Spinal cord (tissue), 10 donors: ENCODE measurements around the gene SERPINE1. TPM values are rescaled to one million over a fixed set of nuclear protein-coding genes. Genes with fewer than 3 reads are reported as not detected.
"Not testable (repeated sequence)": the region's sequence is repeated elsewhere in the genome, so short reads cannot be mapped to it uniquely, and the experiment has no call there.

Experiments
- DNase-seq, 6 donors: peaks; one replicate each; pipeline versions ENCODE4 v3.0.0 to v3.0.0-alpha.2; 2013 to 2015; ENCODE audit warnings: low spot score in 6 of 6, low read depth in 4 of 6
- H3K27ac ChIP-seq: one replicate; pipeline ENCODE4 v1.5.1; 2013; ENCODE audit warnings: low read depth, low read length, control low read depth
- H3K27me3 ChIP-seq: one replicate; pipeline ENCODE4 v1.6.1; 2013; ENCODE audit warnings: low read length; ENCODE audit not compliant: control insufficient read depth, insufficient read depth
- H3K36me3 ChIP-seq: one replicate; pipeline ENCODE4 v1.6.1; 2013; ENCODE audit warnings: low read length; ENCODE audit not compliant: control insufficient read depth, insufficient read depth
- H3K4me1 ChIP-seq: one replicate; pipeline ENCODE4 v1.6.1; 2013; ENCODE audit warnings: low read length; ENCODE audit not compliant: control insufficient read depth, insufficient read depth
- H3K4me3 ChIP-seq: one replicate; pipeline ENCODE4 v1.5.1; 2013; ENCODE audit warnings: low read depth, low read length, control low read depth
- H3K9me3 ChIP-seq: one replicate; pipeline ENCODE4 v1.6.1; 2013; ENCODE audit warnings: low read length; ENCODE audit not compliant: control insufficient read depth, insufficient read depth
- WGBS: methylation state at CpG from one replicate; pipeline ENCODE4 v1.1.5; 2013; ENCODE audit warnings: missing lambda C conversion rate; ENCODE audit not compliant: insufficient coverage; 5-methylcytosine and 5-hydroxymethylcytosine counted together
- polyA plus RNA-seq, 2 donors: library from polyadenylated mRNA; unstranded; fragments of 120-200 nt; gene quantifications; one replicate each; pipeline ENCODE4 v1.2.1, GENCODE V29; 2013; ENCODE audit not compliant: insufficient read length in 2 of 2
- total RNA-seq, 2 donors: library from RNA; depleted of rRNA in 1 of 2; stranded (reverse); fragments of 120-200 nt in 1 of 2; fragments of >200 nt in 1 of 2; gene quantifications; one replicate each; pipeline versions ENCODE4 v1.2.3 to v1.2.4, GENCODE V29; 2013 to 2014
- donor health status: healthy.

The SERPINE1 gene
- total and polyA plus RNA-seq, 4 donors, result 1.9 to 4.8 (median 2.0) TPM

- peaks cover 9% of the 10 kb centered on the region for H3K4me1 ChIP-seq
- WGBS, result 95% methylated on average over 13 of the region's 18 CpGs
- no peaks in the 10 kb centered on the region for H3K27me3 ChIP-seq
- no peak overlapping the region for H3K27ac ChIP-seq
- DNase-seq, result no peak
- no peaks in the 10 kb centered on the region for H3K36me3 ChIP-seq
- no peak overlapping the region for H3K4me3 ChIP-seq
- no peaks in the 10 kb centered on the region for H3K9me3 ChIP-seq
These were observed 25.8 kb upstream of the SERPINE1 start for GRCh38 chr7:101100858-101101847.

GRCh38 chr7:101102026-101102425 is 24.9 kb upstream of the SERPINE1 start:
- no peak for DNase-seq
- no peak overlapping the region for H3K4me3 ChIP-seq
- H3K36me3 ChIP-seq, result no peaks in the 10 kb centered on the region
- 94% methylated on average over 3 of the region's 6 CpGs for WGBS
- no peaks in the 10 kb centered on the region for H3K27me3 ChIP-seq
- no peaks in the 10 kb centered on the region for H3K9me3 ChIP-seq
- no peak overlapping the region for H3K27ac ChIP-seq
- H3K4me1 ChIP-seq, result peaks cover 9% of the 10 kb centered on the region

- not testable (repeated sequence) for H3K4me3 ChIP-seq, H3K4me1 ChIP-seq, H3K27ac ChIP-seq, H3K9me3 ChIP-seq, H3K27me3 ChIP-seq, DNase-seq, H3K36me3 ChIP-seq
- WGBS, result 87% methylated on average over 6 of the region's 10 CpGs
These were observed 23.2 kb upstream of the SERPINE1 start for GRCh38 chr7:101103701-101104100.

- Histone ChIP-seq H3K4me1 (peaks cover 13% of the 10 kb centered on the region), H3K27me3 (no peaks in the 10 kb centered on the region), H3K9me3 (no peaks in the 10 kb centered on the region), H3K4me3 (no peak overlapping the region), H3K27ac (no peak overlapping the region), H3K36me3 (no peaks in the 10 kb centered on the region)
- no peak for DNase-seq
- WGBS, result 51% methylated on average over 11 of the region's 15 CpGs
These were observed 22.7 kb upstream of the SERPINE1 start for GRCh38 chr7:101104193-101104713.

GRCh38 chr7:101104799-101105198 is 22.1 kb upstream of the SERPINE1 start:
- Histone ChIP-seq H3K4me1 (peaks cover 13% of the 10 kb centered on the region), H3K27ac (no peak overlapping the region), H3K27me3 (no peaks in the 10 kb centered on the region), H3K36me3 (no peaks in the 10 kb centered on the region), H3K9me3 (no peaks in the 10 kb centered on the region), H3K4me3 (no peak overlapping the region)
- DNase-seq, result no peak
- no CpG with 5 or more reads among the region's 3 CpGs for WGBS

- H3K27ac ChIP-seq, H3K36me3 ChIP-seq, H3K27me3 ChIP-seq, H3K4me1 ChIP-seq, H3K9me3 ChIP-seq, DNase-seq, H3K4me3 ChIP-seq: not testable (repeated sequence)
- WGBS, result 88% methylated on average over 3 of the region's 5 CpGs
These were observed 21.7 kb upstream of the SERPINE1 start for GRCh38 chr7:101105248-101105647.

GRCh38 chr7:101106386-101106785 is 20.5 kb upstream of the SERPINE1 start:
- Histone ChIP-seq H3K9me3 (no peaks in the 10 kb centered on the region), H3K4me1 (peaks cover 5% of the 10 kb centered on the region), H3K27me3 (no peaks in the 10 kb centered on the region), H3K4me3 (no peak overlapping the region), H3K27ac (no peak overlapping the region), H3K36me3 (no peaks in the 10 kb centered on the region)
- 93% methylated on average over 6 of the region's 7 CpGs for WGBS
- DNase-seq, result no peak

GRCh38 chr7:101108330-101108857 is 18.5 kb upstream of the SERPINE1 start:
- H3K4me1 ChIP-seq, result peaks cover 5% of the 10 kb centered on the region
- no peaks in the 10 kb centered on the region for H3K9me3 ChIP-seq
- no peaks in the 10 kb centered on the region for H3K27me3 ChIP-seq
- no peak for DNase-seq
- no peaks in the 10 kb centered on the region for H3K36me3 ChIP-seq
- 34% methylated on average over 8 of the region's 16 CpGs for WGBS
- H3K27ac ChIP-seq, result no peak overlapping the region
- H3K4me3 ChIP-seq, result no peak overlapping the region

- Histone ChIP-seq H3K4me3 (no peak overlapping the region), H3K36me3 (no peaks in the 10 kb centered on the region), H3K27ac (no peak overlapping the region), H3K9me3 (no peaks in the 10 kb centered on the region), H3K27me3 (no peaks in the 10 kb centered on the region), H3K4me1 (peaks cover 5% of the 10 kb centered on the region)
- no peak for DNase-seq
- WGBS, result 73% methylated on average over 7 of the region's 7 CpGs
These were observed 17.9 kb upstream of the SERPINE1 start for GRCh38 chr7:101108961-101109360.
